CD4-positive, alpha-beta T cell treated with Interleukin-21 for 1 hour (primary cell): ENCODE measurements around the gene SLC35G4.
"Not testable (repeated sequence)": the region's sequence is repeated elsewhere in the genome, so short reads cannot be mapped to it uniquely, and the experiment has no call there.

Source experiments
- DNase-seq: peaks from one replicate; pipeline ENCODE4 v3.0.0-alpha.2; 2020

The SLC35G4 gene

DNA sequence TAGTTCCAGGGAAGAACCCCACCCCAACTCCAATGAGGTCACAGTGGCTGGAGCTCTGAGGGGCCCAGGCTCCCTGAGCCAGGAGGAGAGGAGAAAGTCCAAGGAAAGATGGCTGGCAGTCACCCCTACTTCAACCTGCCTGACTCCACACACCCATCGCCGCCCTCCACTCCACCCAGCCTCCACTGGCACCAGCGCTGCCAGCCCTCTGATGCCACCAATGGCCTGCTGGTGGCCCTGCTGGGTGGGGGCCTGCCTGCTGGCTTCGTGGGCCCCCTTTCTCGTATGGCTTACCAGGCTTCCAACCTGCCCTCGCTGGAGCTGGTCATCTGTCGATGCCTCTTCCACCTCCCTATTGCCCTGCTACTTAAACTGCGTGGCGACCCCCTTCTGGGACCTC is at the start of gene SLC35G4:
SLC35G4 (plus strand) TSS at position 109 of the 400 bp plus-strand sequence; CDS start at position 109, 0 bp downstream.
- DNase-seq = not testable (repeated sequence)

DNA sequence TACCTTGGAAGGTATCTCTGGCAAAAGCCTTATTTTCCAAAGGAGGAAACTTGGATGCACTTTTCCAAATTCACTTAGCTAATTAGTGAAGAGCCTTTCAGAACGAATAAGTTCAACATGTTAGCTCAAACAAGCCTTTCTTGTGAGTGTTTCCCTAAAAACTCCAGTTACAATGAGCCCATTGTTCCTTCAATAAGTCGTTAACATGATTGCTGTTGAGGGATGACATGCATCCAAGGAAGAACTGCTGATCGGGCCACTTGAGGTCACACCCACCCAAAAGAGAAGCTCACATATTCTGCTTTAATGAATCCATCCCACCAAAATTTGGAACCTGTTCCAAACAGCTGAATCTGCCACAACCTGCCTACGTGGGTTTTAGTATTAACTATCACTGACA is 48.1 kb upstream of the SLC35G4 start:
- no peak for DNase-seq

GRCh38 chr18:11565716-11566115 is 43.7 kb upstream of the SLC35G4 start:
- DNase-seq = no peak

- DNase-seq = no peak
These were observed 43.0 kb upstream of the SLC35G4 start for GRCh38 chr18:11566236-11566965.

- no peak for DNase-seq
These were observed 42.0 kb upstream of the SLC35G4 start for GRCh38 chr18:11567396-11567795.

DNA sequence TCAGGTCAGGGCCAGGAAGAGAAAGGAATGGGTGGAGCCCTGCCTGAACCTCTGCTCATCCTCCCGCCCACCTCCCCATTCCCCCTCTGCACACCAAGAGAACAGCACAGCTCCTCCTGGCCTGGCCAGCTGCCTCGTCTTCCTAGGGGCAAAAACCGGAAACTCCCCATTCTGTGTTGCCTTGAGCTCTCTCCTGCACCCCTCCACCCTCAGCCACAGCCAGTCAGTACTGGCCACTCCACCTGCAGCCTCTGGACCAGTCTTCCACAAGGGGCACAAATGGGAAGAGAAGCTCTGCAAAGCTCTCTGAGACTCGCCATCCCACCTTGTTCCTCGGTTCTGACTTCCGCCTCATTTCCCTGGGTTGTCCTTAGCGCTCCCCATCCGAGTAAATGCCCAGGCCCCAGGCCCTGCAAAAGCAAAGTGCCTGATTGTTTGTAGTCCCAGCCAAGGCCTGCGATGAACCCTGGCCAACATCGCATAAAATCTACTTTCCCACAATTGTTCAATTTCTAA is 39.3 kb upstream of the SLC35G4 start:
- no peak for DNase-seq

DNA sequence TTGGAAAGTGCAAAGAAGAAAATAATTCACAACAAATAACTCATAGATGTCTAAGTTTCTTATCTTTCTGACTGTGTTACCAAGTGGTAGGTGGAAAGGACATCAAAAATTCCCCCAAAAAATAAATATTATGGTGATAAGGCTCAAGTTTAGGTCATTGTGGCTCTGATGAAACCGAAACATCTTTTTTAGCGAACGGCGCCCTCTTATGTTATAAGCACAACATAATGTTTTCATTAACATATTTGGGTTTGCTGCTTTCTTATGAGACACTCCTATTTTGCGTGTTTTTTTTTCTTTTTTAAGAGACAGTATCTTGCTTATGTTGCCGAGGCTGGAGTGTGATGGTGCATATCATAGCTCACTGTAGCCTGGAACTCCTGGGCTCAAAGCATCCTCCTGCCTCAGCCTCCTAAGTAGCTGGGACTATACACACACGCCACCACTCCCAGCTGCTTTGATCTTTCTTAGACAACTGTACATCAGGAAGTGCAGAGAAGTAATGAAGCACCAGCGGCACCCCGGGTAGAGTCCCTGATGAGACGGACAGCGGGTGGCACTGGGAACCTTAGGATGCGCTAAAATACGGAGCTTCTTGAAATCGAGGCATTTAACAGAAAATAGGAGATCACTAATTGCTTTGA is 38.5 kb upstream of the SLC35G4 start:
- DNase-seq = no peak

DNA sequence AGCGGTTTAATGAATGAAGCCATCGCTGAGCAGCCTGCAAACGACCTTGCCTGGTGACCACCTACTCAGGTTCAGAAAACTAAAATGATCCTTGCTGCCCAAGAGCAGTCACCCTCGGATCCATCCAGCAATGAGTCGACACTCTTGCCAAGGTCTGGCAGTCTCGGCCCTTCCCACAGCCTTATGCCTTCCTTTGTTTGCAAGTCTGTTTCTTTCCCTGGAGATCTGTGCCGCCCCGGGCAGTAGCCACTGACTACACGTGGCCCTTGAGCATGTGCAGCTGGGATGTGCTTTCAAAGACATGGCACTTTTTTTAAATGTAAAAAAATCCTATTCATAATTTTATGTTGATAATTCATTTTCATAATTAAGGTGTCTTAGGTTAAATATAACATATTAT is 37.2 kb upstream of the SLC35G4 start:
- DNase-seq = no peak

DNA sequence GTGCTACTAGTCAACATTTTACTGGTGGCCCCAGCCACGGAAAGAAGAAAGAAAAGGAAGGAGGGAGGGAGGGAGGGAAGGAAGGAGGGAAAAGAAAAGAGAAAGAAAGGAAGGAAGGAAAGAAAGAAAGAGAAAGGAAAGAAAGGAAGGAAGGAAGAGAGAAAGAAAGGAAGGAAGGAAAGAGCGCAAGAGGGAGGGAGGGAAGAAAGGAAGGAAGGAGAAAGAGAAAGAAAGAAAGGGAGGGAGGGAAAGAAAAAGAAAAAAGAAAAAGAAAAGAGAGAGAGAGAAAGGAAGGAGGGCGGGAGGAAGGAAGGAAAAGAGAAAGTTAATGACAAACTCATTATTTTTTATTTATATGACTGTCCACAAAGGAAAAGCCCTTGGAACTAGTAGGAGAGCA is 34.9 kb upstream of the SLC35G4 start:
- no peak for DNase-seq

- peak; percentile 1 for DNase-seq
These were observed 31.9 kb upstream of the SLC35G4 start for GRCh38 chr18:11577271-11578112.

- DNase-seq = no peak
These were observed 30.6 kb upstream of the SLC35G4 start for GRCh38 chr18:11578799-11579198.

GRCh38 chr18:11579916-11580315 is 29.5 kb upstream of the SLC35G4 start:
- no peak for DNase-seq

DNA sequence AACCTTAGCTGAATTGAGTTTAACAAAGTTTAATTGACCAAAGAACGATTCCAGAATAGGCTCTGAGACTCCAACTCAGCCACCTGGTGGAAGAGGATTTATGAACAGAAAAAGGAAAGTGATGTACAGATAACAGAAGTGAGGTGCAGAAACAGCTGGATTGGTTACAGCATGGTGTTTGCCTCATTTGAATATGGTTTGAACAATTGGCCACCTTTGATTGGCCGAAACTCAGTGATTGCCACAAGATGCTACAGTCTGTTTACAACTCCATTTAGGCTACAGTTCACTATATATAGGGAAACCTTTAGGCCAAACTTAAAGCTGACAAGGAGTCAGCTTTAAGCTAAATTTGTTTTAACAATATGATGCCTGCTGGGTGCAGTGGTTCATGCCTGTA is 28.1 kb upstream of the SLC35G4 start:
- no peak for DNase-seq

GRCh38 chr18:11585596-11585995 is 23.8 kb upstream of the SLC35G4 start:
- no peak for DNase-seq

DNA sequence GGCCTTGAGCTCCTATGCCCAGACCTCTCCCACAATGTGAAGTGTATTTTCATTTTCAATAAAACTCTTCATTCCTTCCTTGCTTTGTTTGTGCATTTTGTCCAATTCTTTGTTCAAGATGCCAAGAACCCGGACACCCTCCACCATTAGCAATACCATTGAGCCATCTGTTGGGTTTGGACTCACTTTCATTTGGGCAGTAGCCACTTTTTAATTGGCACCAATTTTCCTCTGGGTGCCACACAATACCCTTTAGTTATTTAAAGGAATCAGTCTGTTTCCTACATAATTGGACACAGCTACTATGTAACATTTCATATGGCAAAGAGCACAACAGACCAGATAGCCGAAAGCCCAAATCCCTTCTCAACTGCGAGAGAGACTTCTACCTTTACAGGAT is 22.5 kb upstream of the SLC35G4 start:
- no peak for DNase-seq

- DNase-seq = no peak
These were observed 22.0 kb upstream of the SLC35G4 start for GRCh38 chr18:11587432-11587831.

- peak; percentile 12 for DNase-seq
These were observed 21.6 kb upstream of the SLC35G4 start for GRCh38 chr18:11587846-11588245.

DNA sequence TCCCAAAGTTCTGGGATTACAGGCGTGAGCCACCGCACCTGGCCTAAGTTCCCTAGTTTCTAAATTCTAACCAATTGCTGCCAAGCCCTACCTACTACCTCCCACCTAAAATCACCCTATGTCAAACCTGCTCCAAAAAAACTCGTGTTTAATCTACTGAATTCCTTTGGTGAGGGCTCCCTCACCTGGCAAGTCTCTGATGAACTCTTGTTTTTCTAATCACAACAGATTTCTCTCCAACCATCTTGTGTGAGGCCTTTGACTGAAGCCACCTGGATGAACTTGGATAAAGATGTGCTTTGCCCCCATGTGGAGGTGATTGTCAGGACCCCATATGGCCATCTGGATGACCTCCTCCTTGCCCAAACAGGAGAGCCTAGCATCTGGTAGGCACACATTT is 17.4 kb upstream of the SLC35G4 start:
- DNase-seq = peak; percentile 11

DNA sequence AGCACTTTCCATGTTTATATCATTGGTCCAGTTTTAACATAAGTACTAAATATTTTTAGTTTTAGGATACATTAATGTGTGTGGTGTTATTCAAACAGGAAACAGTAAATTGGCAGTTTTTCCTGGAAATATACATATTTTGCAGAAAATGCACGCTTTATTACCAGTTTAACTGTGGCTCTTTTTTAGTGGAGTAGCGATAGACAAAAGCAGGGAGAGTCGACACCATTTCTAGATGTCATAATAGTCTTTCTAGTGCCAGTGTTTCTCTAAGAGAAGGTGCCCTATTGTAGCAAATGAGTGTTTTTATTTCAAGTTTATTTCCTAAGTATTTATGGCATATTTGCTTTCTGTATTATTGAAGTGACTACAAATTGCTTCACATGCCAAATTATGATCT is 9.1 kb upstream of the SLC35G4 start:
- no peak for DNase-seq

DNA sequence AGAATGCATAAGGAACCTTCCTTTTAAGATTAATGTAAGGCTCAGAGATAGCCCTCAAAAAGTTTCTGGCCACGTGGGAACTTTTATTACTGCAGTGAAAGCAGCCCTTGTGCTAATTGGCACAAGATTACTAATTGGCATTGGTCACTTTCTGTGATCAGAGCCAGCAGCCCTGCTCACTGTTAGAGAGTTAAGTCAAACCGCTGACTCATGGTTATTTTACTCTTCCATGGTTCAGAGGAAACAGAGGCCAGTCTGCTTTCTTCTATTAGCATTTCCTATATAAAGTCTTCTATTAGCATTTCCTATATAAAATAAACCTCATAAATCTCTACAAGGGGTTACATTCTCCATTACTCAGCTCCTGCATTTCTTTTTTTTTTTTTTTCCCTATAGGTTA is 1.5 kb upstream of the SLC35G4 start:
- DNase-seq = no peak

GRCh38 chr18:11608618-11609017 is 778 bp upstream of the SLC35G4 start:
- DNase-seq = not testable (repeated sequence)

DNA sequence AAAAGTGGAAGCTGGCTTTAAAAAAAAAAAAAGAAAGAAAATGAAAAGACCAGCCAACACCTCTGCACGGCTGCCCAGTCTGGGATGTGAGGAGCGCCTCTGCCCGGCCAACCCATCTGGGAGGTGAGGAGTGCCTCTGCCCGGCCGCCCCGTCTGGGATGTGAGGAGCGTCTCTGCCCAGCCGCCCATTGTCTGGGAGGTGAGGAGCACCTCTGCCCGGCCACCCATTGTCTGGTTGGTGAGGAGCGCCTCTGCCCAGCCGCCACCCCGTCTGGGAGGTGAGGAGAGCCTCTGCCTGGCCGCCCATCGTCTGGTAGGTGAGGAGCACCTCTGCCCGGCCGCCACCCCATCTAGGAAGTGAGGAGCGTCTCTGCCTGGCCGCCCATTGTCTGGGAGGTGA is 3.7 kb downstream of the SLC35G4 start:
- not testable (repeated sequence) for DNase-seq

GRCh38 chr18:11613611-11614010 is 4.2 kb downstream of the SLC35G4 start:
- DNase-seq = not testable (repeated sequence)
